GM18498 (cell line): ENCODE data around the gene EFTUD2.
"Not testable (repeated sequence)": the region's sequence is repeated elsewhere in the genome, so short reads cannot be mapped to it uniquely, and the experiment has no call there.

ENCODE experiments used
- ATAC-seq: cut with Tn5 transposase; IDR thresholded peaks from one replicate; pipeline ENCODE4 v1.9.1; 2021; ENCODE audit warnings: mild to moderate bottlenecking, moderate library complexity; ENCODE audit not compliant: unreplicated experiment

Gene EFTUD2

GRCh38 chr17:44899074-44899782 lies at the start of gene EFTUD2:
EFTUD2 (minus strand) TSS chr17:44899445; CDS start chr17:44894521, 4,924 bp downstream.
- ATAC-seq, result peak; percentile 71

GRCh38 chr17:44948315-44948795 lies 49.1 kb upstream of the EFTUD2 start:
- ATAC-seq, result no peak

- peak; percentile 92 for ATAC-seq
These were observed 48.4 kb upstream of the EFTUD2 start, which contains the start of gene KIF18B for GRCh38 chr17:44947461-44948314. KIF18B (minus strand) TSS chr17:44947773; CDS start chr17:44936344, 11,429 bp downstream.

GRCh38 chr17:44945652-44946051 lies 46.4 kb upstream of the EFTUD2 start:
- not testable (repeated sequence) for ATAC-seq

GRCh38 chr17:44942456-44942855 lies 43.2 kb upstream of the EFTUD2 start:
- ATAC-seq, result no peak

- no peak for ATAC-seq
These were observed 42.6 kb upstream of the EFTUD2 start for GRCh38 chr17:44941712-44942331.

GRCh38 chr17:44940768-44941167 lies 41.5 kb upstream of the EFTUD2 start:
- ATAC-seq, result no peak

- no peak for ATAC-seq
These were observed 41.1 kb upstream of the EFTUD2 start for GRCh38 chr17:44940317-44940716.

GRCh38 chr17:44935116-44935515 lies 35.9 kb upstream of the EFTUD2 start:
- ATAC-seq, result no peak

GRCh38 chr17:44934745-44935105 lies 35.5 kb upstream of the EFTUD2 start:
- no peak for ATAC-seq

GRCh38 chr17:44933824-44934744 lies 34.8 kb upstream of the EFTUD2 start:
- ATAC-seq, result no peak

- no peak for ATAC-seq
These were observed 33.5 kb upstream of the EFTUD2 start for GRCh38 chr17:44932787-44933097.

GRCh38 chr17:44932096-44932786 lies 33.0 kb upstream of the EFTUD2 start:
- ATAC-seq, result no peak

GRCh38 chr17:44931376-44931775 lies 32.1 kb upstream of the EFTUD2 start:
- ATAC-seq, result no peak

GRCh38 chr17:44930667-44931066 lies 31.4 kb upstream of the EFTUD2 start:
- no peak for ATAC-seq

GRCh38 chr17:44928950-44929720 lies 29.9 kb upstream of the EFTUD2 start:
- ATAC-seq, result no peak

GRCh38 chr17:44928136-44928535 lies 28.9 kb upstream of the EFTUD2 start:
- no peak for ATAC-seq

GRCh38 chr17:44927696-44928095 lies 28.5 kb upstream of the EFTUD2 start:
- ATAC-seq, result no peak

- no peak for ATAC-seq
These were observed 27.7 kb upstream of the EFTUD2 start for GRCh38 chr17:44926821-44927525.
